ENCODE results near the gene BMP2K.
"Not testable (repeated sequence)": the region's sequence is repeated elsewhere in the genome, so short reads cannot be mapped to it uniquely, and the experiment has no call there.

Gene BMP2K

GRCh38 chr4:78811034-78811433 is 34.9 kb downstream of the BMP2K start:
- Histone ChIP-seq H3K27ac (ENCODE audit: insufficient read depth in 1 of 2, low read depth in 1 of 2, low read length in 2 of 2, poor library complexity in 1 of 2, severe bottlenecking in 2 of 2) (no peak overlapping the region), H3K9me3 (ENCODE audit: control extremely low read depth in 1 of 5, control insufficient read depth in 4 of 5, insufficient read depth in 2 of 5, low read depth in 1 of 5, low read length in 4 of 5) (peaks cover 4 to 19% (median 6%) of the 10 kb centered on the region in 5 experiments), H3K36me3 (ENCODE audit: control insufficient read depth in 4 of 4, insufficient read depth in 4 of 4, low read length in 3 of 4) (peaks cover 0 to 20% (median 6%) of the 10 kb centered on the region in 4 experiments), H3K4me3 (ENCODE audit: control insufficient read depth in 1 of 7, extremely low read depth in 1 of 7, insufficient read depth in 4 of 7, low read depth in 2 of 7, low read length in 6 of 7) (no peak overlapping the region), H3K4me1 (ENCODE audit: control extremely low read depth in 1 of 4, control insufficient read depth in 4 of 4, insufficient read depth in 4 of 4, low read length in 3 of 4) (peaks cover 0 to 4% (median under 1%) of the 10 kb centered on the region in 4 experiments), H3K27me3 (replicated peaks in 2 of 5; ENCODE audit: control insufficient read depth in 4 of 5, insufficient read depth in 5 of 5, low read length in 4 of 5) (no peaks in the 10 kb centered on the region)
- no peak for DNase-seq
- WGBS (ENCODE audit: insufficient coverage): no CpG with 5 or more reads among the region's 2 CpGs
- ChIA-PET POLR2A (no interaction called here), CTCF (interaction anchor here (0.7 to 1.4 kb wide), 4 partner anchors 10 to 31 kb away, joined by 3 to 7 read pairs (median 3); no protein-coding TSS in a partner anchor)

GRCh38 chr4:78818530-78819079 is 42.5 kb downstream of the BMP2K start:
- Histone ChIP-seq H3K9me3 (ENCODE audit: control extremely low read depth in 1 of 5, control insufficient read depth in 4 of 5, insufficient read depth in 2 of 5, low read depth in 1 of 5, low read length in 4 of 5) (peaks cover 0 to 7% (median 0%) of the 10 kb centered on the region in 5 experiments), H3K27me3 (replicated peaks in 2 of 5; ENCODE audit: control insufficient read depth in 4 of 5, insufficient read depth in 5 of 5, low read length in 4 of 5) (no peaks in the 10 kb centered on the region), H3K4me3 (ENCODE audit: control insufficient read depth in 1 of 7, extremely low read depth in 1 of 7, insufficient read depth in 4 of 7, low read depth in 2 of 7, low read length in 6 of 7) (no peak overlapping the region), H3K27ac (ENCODE audit: insufficient read depth in 1 of 2, low read depth in 1 of 2, low read length in 2 of 2, poor library complexity in 1 of 2, severe bottlenecking in 2 of 2) (no peak overlapping the region), H3K36me3 (ENCODE audit: control insufficient read depth in 4 of 4, insufficient read depth in 4 of 4, low read length in 3 of 4) (peaks cover 0 to 15% (median 8%) of the 10 kb centered on the region in 4 experiments), H3K4me1 (ENCODE audit: control extremely low read depth in 1 of 4, control insufficient read depth in 4 of 4, insufficient read depth in 4 of 4, low read length in 3 of 4) (no peaks in the 10 kb centered on the region)
- DNase-seq: no peak
- POLR2A ChIA-PET: no interaction called here
- 100% methylated on average over 4 of the region's 4 CpGs for WGBS (ENCODE audit: insufficient coverage)
- CTCF ChIA-PET: no interaction called here

DNA sequence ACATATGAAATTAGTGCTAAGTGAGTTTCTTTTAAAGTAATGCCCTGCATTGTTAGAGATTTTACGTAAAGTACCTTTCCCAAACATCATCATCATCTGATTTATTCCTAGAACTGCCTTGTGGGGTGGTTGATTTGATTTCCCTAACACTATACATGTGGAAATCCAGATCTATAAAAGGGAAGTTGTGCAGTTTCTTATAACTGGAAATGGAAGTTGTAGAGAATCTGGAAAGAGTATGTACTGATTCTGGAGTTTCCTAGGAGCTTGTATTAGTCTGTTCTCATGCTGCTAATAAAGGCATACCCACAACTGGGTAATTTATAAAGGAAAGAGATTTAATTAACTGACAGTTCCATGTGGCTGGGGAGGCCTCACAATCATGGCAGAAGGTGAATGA is 47.9 kb downstream of the BMP2K start:
- Histone ChIP-seq H3K9me3 (ENCODE audit: control extremely low read depth in 1 of 5, control insufficient read depth in 4 of 5, insufficient read depth in 2 of 5, low read depth in 1 of 5, low read length in 4 of 5) (no peaks in the 10 kb centered on the region), H3K4me1 (ENCODE audit: control extremely low read depth in 1 of 4, control insufficient read depth in 4 of 4, insufficient read depth in 4 of 4, low read length in 3 of 4) (no peaks in the 10 kb centered on the region), H3K27me3 (replicated peaks in 2 of 5; ENCODE audit: control insufficient read depth in 4 of 5, insufficient read depth in 5 of 5, low read length in 4 of 5) (no peaks in the 10 kb centered on the region), H3K4me3 (ENCODE audit: control insufficient read depth in 1 of 7, extremely low read depth in 1 of 7, insufficient read depth in 4 of 7, low read depth in 2 of 7, low read length in 6 of 7) (no peak overlapping the region), H3K27ac (ENCODE audit: insufficient read depth in 1 of 2, low read depth in 1 of 2, low read length in 2 of 2, poor library complexity in 1 of 2, severe bottlenecking in 2 of 2) (no peak overlapping the region), H3K36me3 (ENCODE audit: control insufficient read depth in 4 of 4, insufficient read depth in 4 of 4, low read length in 3 of 4) (peaks cover 12 to 34% (median 30%) of the 10 kb centered on the region in 4 experiments)
- no peak for DNase-seq
- no CpG with 5 or more reads among the region's 1 CpG for WGBS (ENCODE audit: insufficient coverage)
- ChIA-PET CTCF (interaction anchor here (0.6 kb wide), 1 partner anchor 13 kb away, joined by 3 read pairs; no protein-coding TSS in a partner anchor), POLR2A (no interaction called here)

- Histone ChIP-seq H3K27ac (ENCODE audit: insufficient read depth in 1 of 2, low read depth in 1 of 2, low read length in 2 of 2, poor library complexity in 1 of 2, severe bottlenecking in 2 of 2) (no peak overlapping the region), H3K27me3 (replicated peaks in 2 of 5; ENCODE audit: control insufficient read depth in 4 of 5, insufficient read depth in 5 of 5, low read length in 4 of 5) (no peaks in the 10 kb centered on the region), H3K4me1 (ENCODE audit: control extremely low read depth in 1 of 4, control insufficient read depth in 4 of 4, insufficient read depth in 4 of 4, low read length in 3 of 4) (no peaks in the 10 kb centered on the region), H3K36me3 (ENCODE audit: control insufficient read depth in 4 of 4, insufficient read depth in 4 of 4, low read length in 3 of 4) (peaks cover 23 to 62% (median 33%) of the 10 kb centered on the region in 4 experiments), H3K4me3 (ENCODE audit: control insufficient read depth in 1 of 7, extremely low read depth in 1 of 7, insufficient read depth in 4 of 7, low read depth in 2 of 7, low read length in 6 of 7) (no peak overlapping the region), H3K9me3 (ENCODE audit: control extremely low read depth in 1 of 5, control insufficient read depth in 4 of 5, insufficient read depth in 2 of 5, low read depth in 1 of 5, low read length in 4 of 5) (no peaks in the 10 kb centered on the region)
- DNase-seq: no peak
- 92% methylated on average over 2 of the region's 3 CpGs for WGBS (ENCODE audit: insufficient coverage)
- POLR2A ChIA-PET: no interaction called here
- CTCF ChIA-PET: interaction anchor here (1.3 kb wide), 1 partner anchor 17 kb away, joined by 6 read pairs; no protein-coding TSS in a partner anchor
Measured at GRCh38 chr4:78827191-78827590, 51.0 kb downstream of the BMP2K start.

- Histone ChIP-seq H3K4me3 (ENCODE audit: control insufficient read depth in 1 of 7, extremely low read depth in 1 of 7, insufficient read depth in 4 of 7, low read depth in 2 of 7, low read length in 6 of 7) (no peak overlapping the region), H3K9me3 (ENCODE audit: control extremely low read depth in 1 of 5, control insufficient read depth in 4 of 5, insufficient read depth in 2 of 5, low read depth in 1 of 5, low read length in 4 of 5) (no peaks in the 10 kb centered on the region), H3K36me3 (ENCODE audit: control insufficient read depth in 4 of 4, insufficient read depth in 4 of 4, low read length in 3 of 4) (peaks cover 25 to 62% (median 34%) of the 10 kb centered on the region in 4 experiments), H3K4me1 (ENCODE audit: control extremely low read depth in 1 of 4, control insufficient read depth in 4 of 4, insufficient read depth in 4 of 4, low read length in 3 of 4) (no peaks in the 10 kb centered on the region), H3K27ac (ENCODE audit: insufficient read depth in 1 of 2, low read depth in 1 of 2, low read length in 2 of 2, poor library complexity in 1 of 2, severe bottlenecking in 2 of 2) (no peak overlapping the region), H3K27me3 (replicated peaks in 2 of 5; ENCODE audit: control insufficient read depth in 4 of 5, insufficient read depth in 5 of 5, low read length in 4 of 5) (no peaks in the 10 kb centered on the region)
- no peak for DNase-seq
- ChIA-PET POLR2A (no interaction called here), CTCF (interaction anchor here (0.9 to 1.3 kb wide), 2 partner anchors 49 to 185 kb away, joined by 3 read pairs; no protein-coding TSS in a partner anchor)
Measured at GRCh38 chr4:78829296-78829695, 53.1 kb downstream of the BMP2K start.

DNA sequence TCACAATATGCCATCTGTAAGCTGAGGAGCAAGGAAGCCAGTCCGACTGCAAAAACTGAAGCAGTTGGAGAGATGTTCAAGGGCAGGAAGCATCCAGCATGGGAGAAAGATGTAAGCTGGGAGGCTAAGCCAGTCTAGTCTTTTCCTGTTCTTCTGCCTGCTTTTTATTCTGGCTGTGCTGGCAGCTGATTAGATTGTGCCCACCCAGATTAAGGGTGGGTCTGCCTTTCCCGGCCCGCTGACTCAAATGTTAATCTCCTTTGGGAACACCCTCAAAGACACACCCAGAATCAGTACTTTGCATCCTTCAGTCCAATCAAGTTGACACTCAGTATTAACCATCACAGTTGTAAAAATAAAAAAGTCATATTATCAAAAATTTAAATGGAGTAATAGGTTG is 63.5 kb downstream of the BMP2K start:
- CTCF ChIA-PET: not testable (repeated sequence)

GRCh38 chr4:78840286-78840685 is 64.1 kb downstream of the BMP2K start:
- peaks cover 11 to 33% (median 22%) of the 10 kb centered on the region in 4 experiments for H3K36me3 ChIP-seq (ENCODE audit: control insufficient read depth in 4 of 4, insufficient read depth in 4 of 4, low read length in 3 of 4)
- H3K27me3 ChIP-seq (replicated peaks in 2 of 5; ENCODE audit: control insufficient read depth in 4 of 5, insufficient read depth in 5 of 5, low read length in 4 of 5); H3K4me1 ChIP-seq (ENCODE audit: control extremely low read depth in 1 of 4, control insufficient read depth in 4 of 4, insufficient read depth in 4 of 4, low read length in 3 of 4); CTCF ChIA-PET; H3K27ac ChIP-seq (ENCODE audit: insufficient read depth in 1 of 2, low read depth in 1 of 2, low read length in 2 of 2, poor library complexity in 1 of 2, severe bottlenecking in 2 of 2); H3K9me3 ChIP-seq (ENCODE audit: control extremely low read depth in 1 of 5, control insufficient read depth in 4 of 5, insufficient read depth in 2 of 5, low read depth in 1 of 5, low read length in 4 of 5); POLR2A ChIA-PET; H3K4me3 ChIP-seq (ENCODE audit: control insufficient read depth in 1 of 7, extremely low read depth in 1 of 7, insufficient read depth in 4 of 7, low read depth in 2 of 7, low read length in 6 of 7); DNase-seq: not testable (repeated sequence)
- WGBS (ENCODE audit: insufficient coverage): 100% methylated on average over 2 of the region's 4 CpGs

More for the DNA sequence above, 63.5 kb downstream of the BMP2K start:
- DNase-seq; H3K27ac ChIP-seq (ENCODE audit: insufficient read depth in 1 of 2, low read depth in 1 of 2, low read length in 2 of 2, poor library complexity in 1 of 2, severe bottlenecking in 2 of 2); H3K9me3 ChIP-seq (ENCODE audit: control extremely low read depth in 1 of 5, control insufficient read depth in 4 of 5, insufficient read depth in 2 of 5, low read depth in 1 of 5, low read length in 4 of 5); H3K4me1 ChIP-seq (ENCODE audit: control extremely low read depth in 1 of 4, control insufficient read depth in 4 of 4, insufficient read depth in 4 of 4, low read length in 3 of 4); H3K27me3 ChIP-seq (replicated peaks in 2 of 5; ENCODE audit: control insufficient read depth in 4 of 5, insufficient read depth in 5 of 5, low read length in 4 of 5); H3K4me3 ChIP-seq (ENCODE audit: control insufficient read depth in 1 of 7, extremely low read depth in 1 of 7, insufficient read depth in 4 of 7, low read depth in 2 of 7, low read length in 6 of 7); POLR2A ChIA-PET: not testable (repeated sequence)
- peaks cover 9 to 34% (median 22%) of the 10 kb centered on the region in 4 experiments for H3K36me3 ChIP-seq (ENCODE audit: control insufficient read depth in 4 of 4, insufficient read depth in 4 of 4, low read length in 3 of 4)
- 100% methylated on average over 3 of the region's 3 CpGs for WGBS (ENCODE audit: insufficient coverage)
